ENCODE data around the gene CCDC92.
"Not testable (repeated sequence)": the region's sequence is repeated elsewhere in the genome, so short reads cannot be mapped to it uniquely, and the experiment has no call there.

The CCDC92 gene

DNA sequence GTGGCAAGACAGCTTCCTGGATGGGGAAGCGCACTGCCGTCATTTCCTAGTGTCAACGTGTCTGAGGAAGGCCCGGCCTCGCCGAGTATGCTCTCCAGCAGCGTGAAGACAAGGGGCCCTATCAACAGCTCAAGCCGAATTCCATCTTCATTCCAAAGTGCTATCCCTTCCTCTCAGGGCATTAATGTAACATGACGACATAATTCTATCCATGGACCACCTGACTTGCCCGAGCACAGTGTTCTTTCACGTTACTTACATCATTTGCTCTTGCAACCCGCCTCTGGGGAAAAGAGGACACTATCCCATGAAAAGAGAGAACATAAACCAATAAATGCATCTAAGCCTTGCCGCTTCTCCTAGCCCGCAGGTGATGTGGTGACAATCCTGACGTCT lies 22.9 kb downstream of the CCDC92 start:
- FAIRE-seq (no peak), DNase-seq (ENCODE audit: low spot score) (no peak)

DNA sequence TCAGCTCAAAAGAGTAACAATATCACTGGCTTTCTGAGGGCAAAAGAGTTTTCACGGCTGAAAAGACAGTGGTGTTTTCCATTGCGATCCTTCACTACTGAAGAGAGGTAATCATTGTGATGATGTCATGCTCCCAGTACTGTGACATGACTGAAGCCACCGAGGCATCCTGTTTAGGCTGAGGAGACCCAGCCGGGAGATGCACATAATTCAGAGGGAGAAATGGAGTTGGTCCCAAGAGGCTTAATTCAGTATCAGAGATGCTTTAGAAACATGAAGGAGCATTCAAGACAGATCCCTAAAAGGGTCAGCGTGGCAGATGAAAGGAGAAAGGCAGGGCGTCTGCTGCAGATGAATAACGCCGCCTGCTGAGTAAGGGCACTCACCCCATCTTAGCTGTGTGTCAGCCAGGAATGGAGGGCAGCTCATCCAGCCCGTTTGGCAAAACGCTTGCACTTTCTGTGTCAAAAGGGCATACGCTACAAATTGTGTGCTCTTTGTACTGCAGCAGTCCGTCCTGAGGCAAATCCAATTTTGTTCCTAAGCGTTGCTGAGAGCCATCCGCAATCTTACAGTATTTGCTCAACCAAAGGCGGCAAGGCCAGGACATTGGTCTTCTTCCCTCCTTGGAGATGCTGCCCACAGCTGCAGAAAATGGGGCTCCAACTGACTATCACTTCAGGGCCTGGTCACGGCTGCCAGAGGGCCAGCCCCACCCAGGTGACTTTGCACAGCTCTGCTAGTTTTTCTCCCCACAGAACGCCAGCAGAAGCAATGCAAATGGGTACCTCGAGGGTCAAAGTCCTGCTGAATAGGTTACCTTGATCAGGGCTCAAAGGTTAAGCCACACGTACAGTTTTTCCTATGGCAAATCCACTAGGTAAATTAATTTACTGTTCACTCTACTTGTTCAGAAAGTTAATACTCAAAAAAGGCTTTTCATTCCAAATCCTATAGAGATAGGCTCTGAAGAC lies 23.5 kb downstream of the CCDC92 start:
- DNase-seq (ENCODE audit: low spot score) (no peak), FAIRE-seq (no peak)

DNA sequence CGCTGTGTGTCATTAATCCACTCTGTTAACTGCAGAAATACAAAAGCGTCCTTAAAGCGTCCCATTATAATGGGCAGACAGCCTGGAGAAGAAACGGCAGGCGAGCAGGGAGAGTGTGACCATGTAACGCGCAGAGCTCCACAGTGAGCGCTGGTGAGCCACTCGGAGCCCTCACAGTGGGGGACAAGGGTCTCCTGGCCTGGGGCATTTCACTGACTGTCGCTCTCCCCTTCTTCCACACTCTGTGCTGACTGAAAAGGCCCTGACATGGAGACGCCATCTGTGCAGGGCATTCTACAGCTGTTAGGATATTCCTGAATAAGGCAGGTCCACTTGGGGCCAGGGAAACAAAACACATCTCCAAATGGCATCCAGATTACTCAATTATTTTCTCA lies 24.2 kb downstream of the CCDC92 start:
- FAIRE-seq = no peak
- no peak for DNase-seq (ENCODE audit: low spot score)

DNA sequence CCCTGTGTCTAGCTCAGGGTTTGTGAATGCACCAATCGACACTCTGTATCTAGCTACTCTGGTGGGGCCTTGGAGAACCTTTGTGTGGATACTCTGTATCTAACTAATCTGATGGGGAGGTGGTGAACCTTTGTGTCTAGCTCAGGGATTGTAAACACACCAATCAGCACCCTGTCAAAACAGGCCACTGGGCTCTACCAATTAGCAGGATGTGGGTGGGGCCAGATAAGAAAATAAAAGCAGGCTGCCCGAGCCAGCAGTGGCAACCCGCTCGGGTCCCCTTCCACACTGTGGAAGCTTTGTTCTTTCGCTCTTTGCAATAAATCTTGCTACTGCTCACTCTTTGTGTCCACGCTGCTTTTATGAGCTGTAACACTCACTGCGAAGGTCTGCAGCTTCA lies 25.1 kb downstream of the CCDC92 start:
- DNase-seq (ENCODE audit: low spot score); FAIRE-seq: not testable (repeated sequence)

DNA sequence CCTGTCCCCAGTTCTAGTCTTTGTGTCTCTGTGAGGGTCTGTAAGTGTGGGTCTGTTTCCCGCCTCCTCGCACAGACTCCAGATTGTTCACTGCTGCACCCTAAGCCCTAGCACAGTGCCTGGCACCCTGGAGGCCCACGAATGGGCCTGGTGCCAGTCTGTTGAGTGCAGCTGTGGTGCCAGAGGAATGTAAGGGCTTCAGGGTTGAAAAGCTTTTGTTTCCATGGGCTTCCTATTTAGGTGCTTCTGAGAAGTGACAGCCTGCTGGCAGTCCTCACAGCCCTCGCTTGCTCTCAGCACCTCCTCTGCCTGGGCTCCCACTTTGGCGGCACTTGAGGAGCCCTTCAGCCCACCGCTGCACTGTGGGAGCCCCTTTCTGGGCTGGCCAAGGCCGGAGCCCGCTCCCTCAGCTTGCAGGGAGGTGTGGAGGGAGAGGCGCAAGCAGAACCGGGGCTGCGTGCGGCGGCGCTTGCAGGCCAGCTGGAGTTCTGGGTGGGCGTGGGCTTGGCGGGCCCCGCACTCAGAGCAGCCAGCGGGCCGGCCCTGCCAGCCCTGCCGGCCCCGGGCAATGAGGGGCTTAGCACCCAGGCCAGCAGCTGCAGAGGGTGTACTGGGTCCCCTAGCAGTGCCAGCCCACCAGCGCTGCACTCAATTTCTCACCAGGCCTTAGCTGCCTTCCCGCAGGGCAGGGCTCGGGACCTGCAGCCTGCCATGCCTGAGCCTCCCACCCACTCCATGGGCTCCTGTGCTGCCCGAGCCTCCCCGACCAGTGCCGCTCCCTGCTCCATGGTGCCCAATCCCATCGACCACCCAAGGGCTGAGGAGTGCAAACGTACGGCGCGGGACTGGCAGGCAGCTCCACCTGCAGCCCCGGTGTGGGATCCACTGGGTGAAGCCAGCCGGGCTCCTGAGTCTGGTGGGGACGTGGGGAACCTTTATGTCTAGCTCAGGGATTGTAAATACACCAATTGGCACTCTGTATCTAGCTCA lies 25.8 kb downstream of the CCDC92 start:
- FAIRE-seq; DNase-seq (ENCODE audit: low spot score): not testable (repeated sequence)

DNA sequence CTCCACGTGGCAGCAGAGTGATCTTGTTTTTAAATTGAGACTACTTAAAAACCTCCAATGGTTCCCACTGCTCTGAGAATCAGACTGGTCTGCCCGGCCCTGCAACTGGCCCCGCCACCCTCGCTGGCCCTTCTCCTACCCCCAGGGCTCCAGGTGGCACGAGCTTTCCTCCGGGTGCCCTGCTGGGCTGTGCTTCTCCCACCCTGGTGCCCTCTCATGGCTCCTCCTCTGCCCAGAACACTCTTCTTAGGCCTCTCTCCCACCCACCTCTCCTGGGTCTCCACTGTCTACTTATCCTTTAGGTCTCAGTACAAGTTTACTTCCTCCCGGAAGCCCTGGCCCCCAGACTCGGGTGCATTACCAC lies 26.5 kb downstream of the CCDC92 start:
- no peak for FAIRE-seq
- DNase-seq (ENCODE audit: low spot score) = no peak

DNA sequence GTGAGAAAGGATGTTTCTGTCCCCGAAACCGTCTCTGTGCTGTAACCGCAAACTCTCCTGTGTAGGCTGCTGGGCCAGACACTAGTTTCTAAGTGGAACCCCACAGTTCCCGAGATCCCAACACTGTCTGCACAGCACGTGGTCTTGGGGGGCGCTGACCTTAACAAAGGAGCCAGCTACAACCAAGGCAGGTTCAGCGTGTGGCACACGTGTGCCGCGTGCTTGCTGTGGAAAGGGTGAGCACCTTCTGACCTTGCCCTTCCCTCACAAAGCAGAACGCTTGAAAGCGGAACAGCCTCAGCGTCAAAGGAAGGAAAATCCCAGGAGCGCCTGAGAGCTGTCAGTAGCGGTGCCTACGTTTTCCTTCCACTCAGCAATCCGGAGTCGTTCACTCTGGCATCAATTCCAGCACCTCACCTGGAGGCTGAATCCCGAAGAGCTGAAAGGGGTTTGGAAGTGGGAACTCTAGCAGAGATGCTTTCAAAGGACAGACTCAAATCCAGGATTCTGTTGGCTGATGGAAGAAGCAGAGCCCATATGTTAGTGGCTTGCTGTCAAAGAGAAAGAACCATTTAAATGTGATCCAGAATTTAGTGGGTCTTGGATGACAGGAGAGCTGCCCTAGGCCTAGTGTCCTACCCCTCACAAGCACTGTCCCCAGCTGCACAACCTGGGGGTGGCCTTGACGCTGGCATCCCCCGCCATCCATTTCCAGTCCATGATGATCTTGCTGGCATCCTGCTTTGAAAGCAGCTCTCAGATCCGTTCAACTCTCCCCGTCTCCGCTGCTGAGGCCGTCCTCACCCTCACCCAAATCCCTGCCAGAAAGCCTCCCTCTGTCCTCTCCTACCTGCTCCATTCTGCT lies 27.1 kb downstream of the CCDC92 start:
- no peak for FAIRE-seq
- no peak for DNase-seq (ENCODE audit: low spot score)

DNA sequence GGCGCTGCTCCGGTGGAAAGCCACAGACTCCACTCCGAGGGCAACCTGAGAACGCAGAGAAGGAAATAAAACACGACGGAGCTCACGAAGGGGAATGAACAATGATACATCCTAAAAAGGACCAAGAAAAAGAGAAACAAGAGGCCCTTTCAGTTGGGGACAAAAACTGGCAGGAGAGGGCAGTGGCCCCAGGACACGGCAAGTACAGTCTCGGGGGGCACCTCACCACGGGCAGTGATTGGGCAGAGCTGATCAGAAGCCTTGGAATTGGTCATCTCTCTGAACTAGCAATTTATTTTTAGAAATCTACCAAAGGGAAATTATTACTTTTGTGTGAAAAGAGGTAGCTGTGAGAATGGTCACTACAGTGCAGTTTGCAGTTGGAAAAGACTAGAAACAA lies 27.9 kb downstream of the CCDC92 start:
- no peak for FAIRE-seq
- no peak for DNase-seq (ENCODE audit: low spot score)

DNA sequence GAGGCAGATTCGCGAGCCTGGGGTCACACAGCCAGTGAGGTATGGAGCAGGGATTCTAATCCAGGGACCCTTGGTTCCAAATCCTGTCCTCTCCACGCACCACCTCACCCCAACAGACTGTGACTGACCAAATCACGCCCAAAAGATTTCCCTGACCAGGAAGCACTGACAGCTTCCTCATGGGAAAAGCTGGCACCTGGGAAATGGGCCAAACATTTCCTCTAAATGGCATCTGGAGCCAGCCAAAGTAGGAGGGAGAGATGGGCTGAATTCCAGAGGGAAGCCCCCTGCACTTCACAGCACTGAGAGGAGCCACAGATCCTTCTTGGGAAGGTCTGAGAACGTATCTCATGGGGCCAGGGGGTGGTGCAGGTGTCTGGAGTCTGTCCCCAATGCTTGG lies 28.8 kb downstream of the CCDC92 start:
- DNase-seq (ENCODE audit: low spot score) = no peak
- FAIRE-seq = no peak

DNA sequence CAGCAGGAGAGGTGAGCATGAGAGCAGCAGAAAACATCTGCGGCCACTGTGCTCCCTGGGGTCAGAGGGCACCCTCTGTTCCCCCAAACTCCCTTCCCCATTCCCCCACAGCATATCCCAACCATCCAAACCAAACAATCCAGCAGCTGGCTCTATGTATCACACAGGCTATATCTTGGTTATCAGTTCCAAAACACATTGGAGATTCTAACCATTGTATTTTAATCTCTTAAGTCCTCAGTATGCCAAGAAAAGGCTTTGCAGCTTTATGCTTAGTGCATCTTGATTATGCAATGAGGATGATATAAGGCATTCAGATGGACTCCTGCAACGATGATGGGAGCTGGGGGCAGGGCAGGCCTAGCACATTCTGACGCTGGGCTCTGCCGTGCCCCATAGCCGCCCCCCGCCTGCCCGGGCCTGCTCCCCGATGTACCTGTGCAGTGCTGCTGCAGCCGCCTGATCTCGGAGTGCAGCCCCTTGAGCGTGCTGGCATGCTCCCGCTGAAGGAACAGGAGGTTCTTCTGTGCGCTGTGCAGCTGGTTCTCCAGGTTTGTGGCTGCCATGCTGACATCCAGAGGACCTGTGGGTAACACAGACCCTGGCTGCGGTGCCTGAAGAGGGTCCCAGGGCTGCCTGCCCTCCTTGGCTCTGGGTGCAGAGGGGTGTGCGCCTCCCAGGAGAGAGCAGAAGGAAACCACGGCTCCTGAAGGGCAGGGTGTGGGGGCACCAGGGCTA lies 29.6 kb downstream of the CCDC92 start:
- DNase-seq (ENCODE audit: low spot score) (no peak), FAIRE-seq (no peak)

DNA sequence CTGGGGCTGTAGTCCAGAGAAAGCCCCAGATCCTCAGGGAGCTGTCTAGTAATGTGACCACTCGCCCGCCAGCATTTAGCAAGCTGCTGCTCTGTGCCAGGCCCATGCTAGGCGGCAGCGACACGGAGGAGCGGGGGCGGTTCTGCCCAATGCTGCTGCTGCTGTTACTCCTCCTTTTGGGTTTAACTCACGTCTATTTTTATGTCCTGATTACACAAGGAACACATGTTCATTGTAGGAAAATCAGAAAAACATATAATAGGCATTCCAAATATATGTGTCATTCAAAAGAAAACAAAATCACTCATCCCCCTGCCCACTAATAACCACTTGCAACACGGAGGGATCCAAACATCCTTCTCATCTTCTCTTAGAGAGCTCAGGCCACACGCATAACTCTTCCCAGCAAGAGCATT lies 30.4 kb downstream of the CCDC92 start:
- peak; percentile 41 for DNase-seq (ENCODE audit: low spot score)
- no peak for FAIRE-seq

DNA sequence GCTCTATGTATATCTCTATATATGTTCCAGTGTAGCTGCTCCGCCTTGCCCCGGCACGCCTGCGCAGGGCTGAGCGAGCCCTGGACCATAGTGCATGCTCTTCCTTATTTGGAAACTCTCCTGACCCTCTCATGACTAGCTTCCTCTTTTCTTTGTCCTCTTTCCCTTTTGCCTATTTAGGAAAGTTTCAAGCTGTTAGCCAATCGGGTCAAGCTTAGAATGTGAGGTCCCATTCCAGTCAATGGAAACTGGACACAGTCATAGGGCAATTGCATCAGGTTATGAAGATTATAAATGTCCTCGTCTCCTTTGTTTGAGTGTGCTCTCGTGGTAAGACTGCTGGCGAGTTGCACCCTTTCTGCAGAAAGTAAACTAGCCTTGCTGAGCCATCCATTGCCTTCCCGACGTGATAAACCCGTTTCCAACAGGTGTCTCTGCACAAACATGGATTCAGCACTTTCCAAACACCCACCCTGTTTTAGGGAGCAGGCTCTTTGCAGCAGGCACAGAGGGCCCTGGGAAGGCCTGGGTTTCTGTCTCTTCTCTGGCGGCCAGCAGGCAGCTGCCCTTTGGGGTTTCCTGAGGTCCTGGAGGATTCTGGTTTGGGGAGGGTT lies 30.9 kb downstream of the CCDC92 start:
- no peak for FAIRE-seq
- DNase-seq (ENCODE audit: low spot score) = no peak

DNA sequence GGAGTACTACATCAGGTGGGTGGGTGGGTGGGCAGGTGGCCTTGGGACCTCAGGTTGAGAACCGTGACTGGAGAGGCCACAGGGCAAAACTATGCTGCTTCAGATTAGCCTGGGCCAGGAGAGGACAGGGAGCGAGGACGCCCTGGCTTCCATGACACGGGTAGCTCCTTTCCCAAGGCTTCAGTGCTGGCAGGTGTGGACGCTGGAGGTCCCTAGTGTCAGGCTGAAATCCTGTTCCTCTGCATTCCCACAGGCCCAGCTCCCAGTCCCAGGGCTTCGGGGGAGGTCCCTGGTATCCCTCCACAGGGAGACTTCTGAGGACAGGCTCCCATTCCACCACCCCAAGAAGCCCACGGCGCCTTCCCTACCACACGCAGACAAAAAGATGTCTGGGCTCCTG lies 31.6 kb downstream of the CCDC92 start:
- DNase-seq (ENCODE audit: low spot score) = no peak
- no peak for FAIRE-seq

DNA sequence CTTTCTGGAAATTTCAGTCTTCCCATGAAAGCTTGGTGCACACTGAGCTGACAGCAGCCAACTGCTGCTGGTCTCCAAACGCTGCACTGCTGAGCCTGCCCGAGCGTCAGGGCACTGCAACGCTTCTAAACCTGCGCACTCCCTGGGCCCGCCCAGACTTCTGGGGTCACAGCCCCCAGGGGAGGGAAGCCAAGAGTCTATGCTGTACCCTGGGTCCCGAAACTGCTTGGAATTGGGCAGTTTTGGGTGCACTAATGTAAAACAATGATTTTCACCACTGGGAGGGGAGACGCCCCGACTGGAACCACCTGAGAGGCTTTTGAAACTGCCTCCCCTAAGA lies 32.0 kb downstream of the CCDC92 start:
- FAIRE-seq = no peak
- no peak for DNase-seq (ENCODE audit: low spot score)

DNA sequence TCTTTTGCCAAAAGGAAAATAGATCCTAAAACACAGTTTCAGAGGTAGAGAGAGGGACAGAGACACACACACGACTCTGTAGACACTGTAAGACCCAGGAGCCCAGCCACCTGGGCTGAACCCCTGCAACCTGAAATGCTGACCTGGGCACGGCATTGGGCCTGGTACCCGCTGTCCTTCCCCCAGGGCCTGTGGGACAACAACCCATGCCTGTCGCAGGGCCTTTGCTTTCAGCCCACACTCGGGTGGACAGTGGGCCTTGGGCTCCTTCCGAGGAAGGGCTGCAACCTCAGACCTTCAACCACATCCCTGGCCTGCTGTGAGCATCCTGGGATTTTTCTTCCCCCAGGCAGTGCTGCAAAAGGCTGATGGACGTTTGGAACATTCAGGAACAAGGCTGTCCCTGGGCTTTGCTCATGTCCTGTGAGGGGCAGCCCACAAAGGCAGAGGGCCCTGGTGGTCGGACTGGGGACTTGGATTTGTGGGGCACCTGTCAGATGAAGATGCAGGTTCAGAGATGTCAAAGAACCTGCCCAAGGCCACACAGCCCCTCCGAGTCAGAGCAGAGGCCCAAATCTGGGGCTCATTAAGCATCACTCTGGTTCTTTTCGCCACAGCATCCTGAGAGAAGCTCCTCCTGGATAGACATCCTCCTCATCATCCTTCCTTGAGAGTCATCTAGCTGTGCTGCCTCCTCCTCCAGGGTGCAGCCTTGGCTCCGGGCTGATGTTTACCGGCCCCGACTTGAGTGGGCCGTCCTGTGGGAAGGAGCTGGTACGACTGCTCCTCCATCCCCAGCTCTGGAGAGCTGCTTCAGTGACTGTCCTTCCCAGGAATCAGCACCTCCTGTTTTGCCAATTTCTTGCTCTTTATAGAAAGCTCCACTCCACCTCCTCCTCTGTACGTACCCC lies 32.7 kb downstream of the CCDC92 start:
- no peak for DNase-seq (ENCODE audit: low spot score)
- FAIRE-seq = no peak

DNA sequence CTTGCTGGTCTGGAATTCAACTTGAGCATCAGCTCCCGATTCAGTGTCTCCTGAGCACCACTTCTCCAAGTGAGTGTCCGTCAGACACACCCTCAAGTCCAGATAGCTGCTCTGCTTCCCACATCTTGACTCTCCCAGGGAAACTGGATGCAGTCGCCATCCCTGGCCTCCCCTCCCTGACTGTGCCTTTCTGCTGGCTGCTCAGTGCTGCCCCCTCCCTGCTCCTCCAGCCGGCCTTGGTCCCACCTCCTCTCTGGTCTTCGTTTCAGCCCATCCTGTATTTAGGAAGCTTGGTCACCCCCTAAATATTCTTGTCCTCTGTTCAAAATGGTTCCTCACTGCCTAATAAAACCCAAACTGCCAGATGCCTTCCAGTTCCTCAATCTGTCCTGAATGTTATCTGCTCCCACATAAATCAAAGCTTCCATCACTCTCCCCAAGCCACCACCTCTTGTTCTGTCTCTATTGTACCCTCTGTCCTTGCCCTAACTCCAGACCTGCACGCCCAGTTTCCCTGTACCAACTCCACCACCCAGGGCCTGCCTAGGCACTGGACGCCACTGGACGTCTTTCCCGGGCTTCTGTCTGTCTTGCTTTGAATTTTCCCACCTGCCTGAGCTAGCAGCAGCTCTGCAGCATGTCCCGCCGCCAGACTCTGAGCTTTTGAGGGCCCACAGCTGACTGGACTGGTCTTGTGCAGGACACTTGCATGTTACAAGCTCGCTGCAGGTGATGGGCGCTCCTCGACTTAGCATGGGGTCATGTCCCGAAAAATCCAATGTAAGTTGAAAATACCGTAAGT lies 33.8 kb downstream of the CCDC92 start:
- DNase-seq (ENCODE audit: low spot score) = no peak
- no peak for FAIRE-seq

DNA sequence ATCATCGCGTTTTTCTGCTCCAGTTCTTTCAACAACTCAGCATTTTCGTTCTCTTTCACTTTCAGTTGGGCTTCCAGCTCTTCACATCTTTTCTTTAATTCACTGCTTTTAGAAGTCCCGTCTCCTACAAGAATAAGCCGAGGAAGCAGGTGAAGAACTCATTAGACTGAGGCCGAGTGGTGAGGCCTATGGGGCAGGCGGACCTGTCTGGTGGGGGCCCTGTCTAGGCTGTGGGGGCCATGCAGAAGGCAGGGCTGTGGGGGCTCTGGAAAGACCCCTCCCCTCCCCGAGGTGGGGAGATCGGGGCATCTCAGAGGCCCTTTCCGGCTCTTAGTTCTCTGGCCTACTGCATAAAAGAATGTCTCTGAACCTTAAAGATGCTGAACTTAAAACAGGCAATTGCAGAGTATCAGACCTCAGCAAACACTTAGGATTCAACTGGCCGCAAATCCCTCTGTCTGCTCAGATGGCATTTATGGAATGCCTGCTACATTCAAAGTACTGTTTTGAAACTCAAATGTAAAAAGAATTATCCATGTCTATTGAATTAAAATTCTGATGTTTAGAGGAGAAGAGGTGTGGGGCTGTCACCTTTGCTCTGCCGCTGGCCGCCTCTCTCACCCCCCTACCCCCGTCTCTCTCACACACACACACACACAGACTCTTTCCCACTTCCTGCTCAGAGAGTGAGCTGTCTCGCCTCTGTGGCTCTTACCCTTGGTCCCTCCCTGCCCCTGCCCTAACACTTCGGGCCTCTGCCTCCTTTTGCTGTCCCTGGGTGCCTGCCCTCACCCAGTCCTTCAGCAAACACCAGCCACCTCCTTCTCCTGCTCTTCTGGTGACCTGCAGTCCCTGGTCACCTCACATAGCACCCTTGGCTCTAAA lies 34.7 kb downstream of the CCDC92 start:
- FAIRE-seq (no peak), DNase-seq (ENCODE audit: low spot score) (no peak)

Measured in urothelium cell line (cell line).